Astrocyte (in vitro differentiated cells and primary cell): ENCODE data around the gene POLN.

Experiments
- CTCF ChIP-seq: IDR thresholded peaks from 2 replicates; pipeline ENCODE4 v1.5.1; 2011; ENCODE audit warnings: low read depth, mild to moderate bottlenecking, inconsistent platforms, low read length, moderate library complexity; ENCODE audit not compliant: insufficient read depth
- EZH2 ChIP-seq: IDR thresholded peaks from 2 replicates; pipeline ENCODE4 v1.6.1; 2012; ENCODE audit warnings: mild to moderate bottlenecking, low read length, inconsistent platforms; ENCODE audit not compliant: insufficient read depth

DNA sequence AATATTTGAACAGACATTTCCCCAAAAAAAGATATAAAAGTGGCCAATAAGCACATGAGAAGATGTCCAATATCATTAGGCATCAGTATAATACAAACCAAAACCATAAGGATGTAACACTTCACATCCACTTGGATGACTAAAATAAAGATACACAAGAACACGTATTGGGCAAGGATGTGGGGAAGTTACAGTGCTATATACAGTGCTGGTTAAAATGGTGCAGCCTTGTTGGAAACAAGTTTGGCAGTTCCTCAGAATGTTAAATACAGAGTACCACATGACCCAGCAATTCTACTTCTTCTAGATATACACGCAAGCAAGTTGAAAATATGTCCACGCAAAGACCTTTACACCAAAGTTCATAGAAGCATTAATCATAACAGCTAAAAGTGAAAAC is 58.9 kb downstream of the POLN start:
- no peak for TF ChIP-seq EZH2
- no peak for TF ChIP-seq CTCF
